ENCODE measurements around the gene SLC17A9. TPM values are rescaled to one million over a fixed set of nuclear protein-coding genes. Genes with fewer than 3 reads are reported as not detected.

Gene SLC17A9
- total and polyA plus RNA-seq, 2 of the 8 experiments (the other 6 are each of a cell fraction or from before 2014, with no cell fraction given) = 23.5 to 35.2 TPM

- TF ChIP-seq GABPA (IDR thresholded peaks at IDR 0.05; ENCODE audit: borderline replicate concordance, insufficient read depth, low read length) = no peak
- TF ChIP-seq PHF8 (conservative IDR thresholded peaks at IDR 0.05; ENCODE audit: low read depth, low read length) = no peak
- TF ChIP-seq JUN (IDR thresholded peaks at IDR 0.05; ENCODE audit: low read depth, low read length) = no peak
- no peak for TF ChIP-seq NANOG (IDR thresholded peaks at IDR 0.05; ENCODE audit: insufficient read depth, low read depth, low read length, poor library complexity, severe bottlenecking)
- TF ChIP-seq GTF2F1 (IDR thresholded peaks at IDR 0.05; ENCODE audit: borderline replicate concordance, low read depth, low read length) = no peak
- no peak for TF ChIP-seq USF2 (IDR thresholded peaks at IDR 0.05; ENCODE audit: low read length)
Measured at GRCh38 chr20:62955519-62956386, 3.2 kb downstream of the SLC17A9 start (continued).

Data from H1 (cell line).